ENCODE results near the gene ZNF19. TPM values are rescaled to one million over a fixed set of nuclear protein-coding genes. Genes with fewer than 3 reads are reported as not detected.

ZNF19 gene
- total RNA-seq, 1 experiment from 2014 or later, result 2.6 TPM

GRCh38 chr16:71460236-71460635 lies 28.9 kb downstream of the ZNF19 start:
- Histone ChIP-seq H3K4me3 (ENCODE audit: low read depth, low read length, poor library complexity, severe bottlenecking) (no peak overlapping the region), H3K27ac (ENCODE audit: low read depth, low read length, poor library complexity, severe bottlenecking) (no peak overlapping the region), H3K4me1 (ENCODE audit: insufficient read depth, low read length, poor library complexity, severe bottlenecking) (no peaks in the 10 kb centered on the region), H3K36me3 (ENCODE audit: insufficient read depth, low read length, poor library complexity, severe bottlenecking) (no peaks in the 10 kb centered on the region), H3K9me3 (ENCODE audit: low read depth, low read length, poor library complexity, severe bottlenecking) (no peaks in the 10 kb centered on the region), H3K27me3 (replicated peaks; ENCODE audit: insufficient read depth, low read depth, low read length, poor library complexity) (no peaks in the 10 kb centered on the region)
- CTCF ChIA-PET, result no interaction called here
- BruUV-seq (replicated peaks), result no TSS peak
- intact Hi-C loops (cut with micrococcal nuclease; ENCODE audit: unreplicated experiment), result no loop called here
- no peak for DNase-seq (ENCODE audit: low spot score)
- POLR2A ChIA-PET (ENCODE audit: low non-redundant PET), result no interaction called here
- no peak for TF ChIP-seq EZH2 (IDR thresholded peaks at IDR 0.05; ENCODE audit: borderline replicate concordance, low read depth, low read length, poor library complexity, severe bottlenecking)
- no peak for TF ChIP-seq CTCF (conservative IDR thresholded peaks at IDR 0.05; ENCODE audit: low read depth, low read length)

DNA sequence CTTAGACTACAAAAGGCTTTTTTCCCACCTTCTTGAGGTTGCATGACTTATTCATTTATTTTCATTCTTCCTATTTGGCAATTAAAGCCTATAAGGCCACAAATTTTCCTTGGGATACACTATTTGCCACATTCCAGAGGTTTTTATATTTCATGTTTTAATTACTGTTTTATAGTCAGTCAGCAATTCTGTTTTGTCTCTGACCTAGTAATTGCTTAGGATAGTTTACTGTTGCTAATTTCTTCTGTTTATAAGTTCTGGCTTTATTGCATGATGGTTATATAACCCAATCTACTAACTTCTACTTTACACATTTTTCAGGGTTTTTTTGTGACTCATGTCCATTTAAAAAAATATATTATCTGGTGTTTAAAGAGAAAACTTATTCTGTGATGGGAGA lies 29.6 kb downstream of the ZNF19 start:
- no TSS peak for BruUV-seq (replicated peaks)
- Histone ChIP-seq H3K9me3 (ENCODE audit: low read depth, low read length, poor library complexity, severe bottlenecking) (no peaks in the 10 kb centered on the region), H3K27me3 (replicated peaks; ENCODE audit: insufficient read depth, low read depth, low read length, poor library complexity) (no peaks in the 10 kb centered on the region), H3K4me3 (ENCODE audit: low read depth, low read length, poor library complexity, severe bottlenecking) (no peak overlapping the region), H3K36me3 (ENCODE audit: insufficient read depth, low read length, poor library complexity, severe bottlenecking) (no peaks in the 10 kb centered on the region), H3K27ac (ENCODE audit: low read depth, low read length, poor library complexity, severe bottlenecking) (no peak overlapping the region), H3K4me1 (ENCODE audit: insufficient read depth, low read length, poor library complexity, severe bottlenecking) (no peaks in the 10 kb centered on the region)
- ChIA-PET POLR2A (ENCODE audit: low non-redundant PET) (no interaction called here), CTCF (no interaction called here)
- no peak for DNase-seq (ENCODE audit: low spot score)
- intact Hi-C loops (cut with micrococcal nuclease; ENCODE audit: unreplicated experiment), result no loop called here
- TF ChIP-seq EZH2 (IDR thresholded peaks at IDR 0.05; ENCODE audit: borderline replicate concordance, low read depth, low read length, poor library complexity, severe bottlenecking) (no peak), CTCF (conservative IDR thresholded peaks at IDR 0.05; ENCODE audit: low read depth, low read length) (no peak)

DNA sequence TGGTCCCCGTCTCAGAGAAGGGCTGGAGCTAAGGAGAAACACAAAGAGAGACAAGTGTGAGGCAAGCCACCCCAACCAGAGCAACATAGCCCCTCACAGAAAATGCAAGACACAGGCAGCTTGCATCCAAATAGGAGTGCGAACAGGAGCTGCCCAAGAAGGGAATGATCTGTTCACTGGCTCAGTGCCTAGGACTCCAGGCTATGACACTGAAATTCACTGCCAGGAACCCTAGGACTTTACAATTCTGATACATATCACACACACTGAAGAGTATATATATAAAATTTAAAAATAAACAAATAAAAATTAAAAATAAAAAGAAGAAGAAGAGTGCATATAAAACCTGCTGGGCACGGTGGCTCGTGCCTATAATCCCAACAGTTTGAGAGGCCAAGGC lies 32.3 kb downstream of the ZNF19 start:
- BruUV-seq (replicated peaks), result no TSS peak
- TF ChIP-seq CTCF (conservative IDR thresholded peaks at IDR 0.05; ENCODE audit: low read depth, low read length), result no peak
- TF ChIP-seq EZH2 (IDR thresholded peaks at IDR 0.05; ENCODE audit: borderline replicate concordance, low read depth, low read length, poor library complexity, severe bottlenecking), result no peak
- no peak overlapping the region for H3K27ac ChIP-seq (ENCODE audit: low read depth, low read length, poor library complexity, severe bottlenecking)
- H3K27me3 ChIP-seq (replicated peaks; ENCODE audit: insufficient read depth, low read depth, low read length, poor library complexity), result no peaks in the 10 kb centered on the region
- intact Hi-C loops (cut with micrococcal nuclease; ENCODE audit: unreplicated experiment), result no loop called here
- no peaks in the 10 kb centered on the region for H3K9me3 ChIP-seq (ENCODE audit: low read depth, low read length, poor library complexity, severe bottlenecking)
- no peaks in the 10 kb centered on the region for H3K4me1 ChIP-seq (ENCODE audit: insufficient read depth, low read length, poor library complexity, severe bottlenecking)
- no peak overlapping the region for H3K4me3 ChIP-seq (ENCODE audit: low read depth, low read length, poor library complexity, severe bottlenecking)
- DNase-seq (ENCODE audit: low spot score), result no peak
- peaks cover 8% of the 10 kb centered on the region for H3K36me3 ChIP-seq (ENCODE audit: insufficient read depth, low read length, poor library complexity, severe bottlenecking)
- ChIA-PET CTCF (no interaction called here), POLR2A (ENCODE audit: low non-redundant PET) (no interaction called here)
